Stimulated activated CD4-positive, alpha-beta T cell treated with anti-CD3 and anti-CD28 coated beads, TNF-alpha, amount 100 ng/mL, for 24 hours (primary cell): Measurements from ENCODE around the gene UNCX.
"Not testable (repeated sequence)": the region's sequence is repeated elsewhere in the genome, so short reads cannot be mapped to it uniquely, and the experiment has no call there.

ENCODE experiments used
- DNase-seq, 3 experiments: peaks; one replicate each; pipeline ENCODE4 v3.0.0-alpha.2; 2020; ENCODE audit warnings: low read depth in 3 of 3

The UNCX gene

GRCh38 chr7:1278543-1278942, 45.9 kb downstream of the UNCX start:
- no peak for DNase-seq

DNA sequence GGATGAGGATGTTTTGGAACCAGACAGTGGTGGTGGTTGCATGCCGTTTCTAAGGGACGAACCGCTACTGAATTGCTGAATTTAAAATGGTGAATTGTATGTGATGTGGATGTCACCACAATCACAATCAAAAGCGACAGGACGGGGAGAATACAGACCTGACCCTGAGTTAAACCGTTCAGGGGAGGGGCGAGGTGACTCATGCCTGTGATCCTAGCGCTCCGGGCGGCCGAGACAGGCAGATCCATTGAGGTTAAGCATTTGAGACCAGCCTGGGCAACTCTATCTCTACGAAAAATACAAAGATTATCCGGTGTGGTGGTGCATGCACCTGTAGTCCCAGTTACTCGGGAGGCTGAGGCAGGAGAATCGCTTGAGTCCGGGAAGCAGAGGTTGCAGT, 46.4 kb downstream of the UNCX start:
- no peak for DNase-seq

- not testable (repeated sequence) for DNase-seq
Observed at GRCh38 chr7:1279895-1280294, 47.2 kb downstream of the UNCX start.

- DNase-seq, result no peak
Observed at GRCh38 chr7:1281068-1281467, 48.4 kb downstream of the UNCX start.

DNA sequence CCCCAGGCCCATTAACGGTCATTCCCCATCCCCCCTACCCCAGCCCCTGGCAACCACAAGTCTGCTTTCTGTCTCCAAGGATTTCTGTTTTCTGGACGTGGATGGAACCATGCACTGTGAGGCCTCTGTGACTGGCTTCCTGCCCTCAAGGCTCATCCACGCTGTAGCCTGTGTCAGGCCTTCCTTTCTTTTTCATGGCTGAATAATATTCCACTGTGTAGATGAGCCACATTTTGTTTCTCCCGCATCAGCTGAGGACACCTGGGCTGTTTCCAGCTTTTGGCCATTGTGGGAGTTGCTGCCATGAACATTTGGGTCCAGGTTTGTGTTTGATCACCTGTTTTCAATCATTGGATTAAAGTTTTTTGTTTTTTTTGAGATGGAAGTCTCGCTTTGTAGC, 50.0 kb downstream of the UNCX start:
- DNase-seq, result no peak

GRCh38 chr7:1283337-1283736, 50.7 kb downstream of the UNCX start:
- no peak for DNase-seq

GRCh38 chr7:1283941-1284742, 51.5 kb downstream of the UNCX start:
- DNase-seq, result no peak

GRCh38 chr7:1284743-1285458, 52.2 kb downstream of the UNCX start:
- no peak for DNase-seq

GRCh38 chr7:1285556-1286301, 53.1 kb downstream of the UNCX start:
- DNase-seq, result no peak
